HEK293T (cell line): Measurements from ENCODE around the gene ENAH.
A peak's percentile ranks its signal among the peaks of the same experiment; 100 is the strongest.

ENCODE experiments used
- ARNT ChIP-seq: fragments of 450-650 bp; IDR thresholded peaks from 2 replicates; pipeline ENCODE4 v1.6.1; 2017; ENCODE audit warnings: mild to moderate bottlenecking
- BHLHE40 ChIP-seq: fragments of 450-650 bp; IDR thresholded peaks from 2 replicates; pipeline ENCODE4 v1.6.1; 2016; ENCODE audit warnings: mild to moderate bottlenecking, moderate library complexity, borderline replicate concordance
- ELF4 ChIP-seq: fragments of 450-650 bp; IDR thresholded peaks from 2 replicates; pipeline ENCODE4 v1.6.1; 2017; ENCODE audit warnings: antibody characterized with exemption
- FOXK2 ChIP-seq: fragments of 450-650 bp; IDR thresholded peaks from 2 replicates; pipeline ENCODE4 v1.6.1; 2016; ENCODE audit warnings: mild to moderate bottlenecking
- FOXM1 ChIP-seq: fragments of 450-650 bp; IDR thresholded peaks from 2 replicates; pipeline ENCODE4 v1.6.1; 2017; ENCODE audit warnings: mild to moderate bottlenecking, borderline replicate concordance
- L3MBTL2 ChIP-seq: fragments of 450-650 bp; conservative IDR thresholded peaks from 2 replicates; pipeline ENCODE4 v1.6.1; 2016; ENCODE audit warnings: mild to moderate bottlenecking
- LEF1 ChIP-seq: fragments of 450-650 bp; IDR thresholded peaks from 2 replicates; pipeline ENCODE4 v1.6.1; 2017; ENCODE audit warnings: mild to moderate bottlenecking, borderline replicate concordance
- NFRKB ChIP-seq: fragments of 450-650 bp; IDR thresholded peaks from 2 replicates; pipeline ENCODE4 v1.6.1; 2016; ENCODE audit warnings: mild to moderate bottlenecking, moderate library complexity
- PKNOX1 ChIP-seq: fragments of 450-650 bp; IDR thresholded peaks from 2 replicates; pipeline ENCODE4 v1.6.1; 2016
- SP1 ChIP-seq: fragments of 450-650 bp; IDR thresholded peaks from 2 replicates; pipeline ENCODE4 v1.6.1; 2017
- SUZ12 ChIP-seq: fragments of 450-650 bp; IDR thresholded peaks from 2 replicates; pipeline ENCODE4 v1.6.1; 2016; ENCODE audit warnings: mild to moderate bottlenecking
- TARDBP ChIP-seq: fragments of 450-650 bp; IDR thresholded peaks from 2 replicates; pipeline ENCODE4 v1.6.1; 2016
- ZNF384 ChIP-seq: fragments of 450-650 bp; IDR thresholded peaks from 2 replicates; pipeline ENCODE4 v1.6.1; 2016

GRCh38 chr1:225506727-225507126 lies 146.2 kb downstream of the ENAH start:
- no peak for TF ChIP-seq TARDBP
- TF ChIP-seq LEF1 = no peak
- TF ChIP-seq PKNOX1 = no peak
- TF ChIP-seq ELF4 = no peak
- peak; percentile 42; the same call in 1 of the 2 replicates for TF ChIP-seq ZNF384
- TF ChIP-seq NFRKB = no peak
- TF ChIP-seq FOXK2 = no peak
- no peak for TF ChIP-seq SP1
- no peak for TF ChIP-seq ARNT
- TF ChIP-seq FOXM1 = no peak
- no peak for TF ChIP-seq SUZ12
- no peak for TF ChIP-seq BHLHE40
- no peak for TF ChIP-seq L3MBTL2
